Ramos (cell line): ENCODE measurements around the gene FITM1.

Source experiments
- in situ Hi-C: fragments of 300-500 bp; cut with MboI; formaldehyde crosslinking; loops from one replicate; pipeline ENCODE4 v1.14.3; 2022; ENCODE audit warnings: low sequenced_read_pairs; ENCODE audit not compliant: unreplicated experiment

The FITM1 gene

DNA sequence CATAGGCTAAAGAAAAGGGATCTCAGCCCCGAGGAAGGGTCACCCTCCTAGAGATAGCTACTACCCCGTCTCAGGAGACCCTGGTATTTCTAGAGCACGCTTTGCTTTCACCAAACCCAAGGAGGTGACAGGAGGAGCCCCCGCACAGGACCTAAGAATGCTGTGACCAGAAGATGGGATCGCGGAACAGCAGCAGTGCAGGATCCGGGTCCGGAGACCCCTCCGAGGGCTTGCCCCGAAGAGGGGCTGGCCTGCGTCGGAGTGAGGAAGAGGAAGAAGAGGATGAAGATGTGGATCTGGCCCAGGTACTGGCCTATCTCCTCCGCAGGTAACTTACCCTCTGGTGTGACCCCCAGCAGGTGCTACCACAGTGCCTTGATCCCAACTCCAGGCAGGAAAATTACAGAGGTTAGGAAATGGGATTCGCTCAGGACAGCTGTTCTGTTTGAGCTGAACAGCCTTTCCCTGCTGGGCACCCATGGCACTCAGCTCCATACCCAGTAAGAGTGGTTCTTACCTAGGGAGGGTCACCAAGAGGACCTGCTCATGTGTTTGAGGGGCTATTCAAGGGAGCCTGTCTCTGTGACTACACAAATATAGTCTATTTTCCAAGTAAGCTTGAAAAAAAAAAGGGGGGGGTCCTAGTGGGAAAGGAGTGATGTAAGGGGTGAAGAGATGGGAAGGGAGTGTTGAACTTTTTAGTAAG, 14.9 kb upstream of the FITM1 start:
- in situ Hi-C loops, result no loop called here

DNA sequence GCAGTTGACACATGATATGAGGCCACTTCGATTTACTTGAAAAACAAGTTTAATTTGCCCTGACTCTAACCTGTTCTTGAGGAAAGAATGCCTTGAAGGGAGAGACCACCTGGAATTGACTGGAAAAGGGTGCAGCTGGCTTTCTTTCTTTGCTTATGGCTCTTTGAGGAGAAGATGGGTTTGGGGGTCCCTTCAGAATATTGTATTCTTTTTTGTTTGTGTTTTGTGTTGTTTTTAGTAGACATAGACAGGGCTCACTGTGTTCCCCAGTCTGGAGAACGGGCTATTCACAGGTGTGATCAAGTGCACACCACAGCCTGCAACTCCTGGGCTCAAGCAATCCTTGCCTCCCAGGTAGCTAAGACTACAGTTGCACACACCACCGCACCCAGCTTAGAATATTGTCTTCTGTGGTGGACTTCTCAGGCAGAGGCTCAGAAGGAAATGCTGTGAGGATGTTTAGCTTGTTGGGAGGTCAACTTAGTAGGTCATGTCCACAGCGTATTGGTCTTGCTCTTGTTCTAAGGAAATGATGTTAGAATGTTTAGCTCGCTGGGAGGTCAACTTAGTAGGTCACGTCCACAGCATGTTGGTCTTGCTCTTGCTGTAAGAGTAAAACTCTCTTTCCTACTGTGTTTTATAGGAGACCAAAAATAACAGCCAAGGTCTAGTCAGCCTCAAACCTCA, 14.2 kb upstream of the FITM1 start:
- in situ Hi-C loops, result no loop called here

DNA sequence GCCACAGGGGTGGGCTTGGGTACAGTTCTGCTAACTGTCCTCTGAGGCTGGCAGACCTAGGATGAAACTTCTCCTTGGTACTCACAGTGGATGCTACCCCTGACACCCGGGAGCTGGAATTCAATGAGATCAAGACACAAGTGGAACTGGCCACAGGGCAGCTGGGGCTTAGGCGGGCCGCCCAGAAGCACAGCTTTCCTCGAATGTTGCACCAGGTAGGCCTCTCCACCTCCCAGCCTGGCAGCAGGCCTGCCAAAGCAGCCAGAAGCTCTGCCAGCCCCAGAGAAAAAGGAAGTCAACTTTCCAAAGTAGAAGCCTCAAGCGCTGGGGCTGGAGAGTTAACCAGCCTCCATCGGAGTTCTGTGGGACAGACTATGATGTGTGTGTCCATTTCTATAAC, 13.3 kb upstream of the FITM1 start:
- in situ Hi-C loops, result no loop called here

GRCh38 chr14:24119691-24120090, 10.8 kb upstream of the FITM1 start:
- in situ Hi-C loops, result no loop called here

DNA sequence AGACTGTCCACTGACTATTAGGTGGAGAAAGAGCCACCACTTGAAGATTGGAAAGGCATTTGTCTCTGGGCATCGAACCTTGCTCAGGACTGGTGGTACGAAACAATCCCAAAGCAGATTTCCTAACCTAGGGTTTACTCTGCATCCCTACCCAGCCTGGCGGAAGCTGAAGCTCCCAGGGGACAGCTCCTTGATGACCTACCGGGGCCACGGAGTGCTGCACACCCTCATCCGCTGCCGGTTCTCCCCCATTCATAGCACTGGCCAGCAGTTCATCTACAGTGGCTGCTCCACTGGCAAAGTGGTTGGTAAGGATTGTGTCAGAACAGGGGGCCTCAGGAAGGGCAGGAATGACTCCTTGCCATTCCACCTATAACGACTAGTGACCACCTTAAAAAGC, 9.2 kb upstream of the FITM1 start:
- in situ Hi-C loops, result no loop called here

- in situ Hi-C loops, result no loop called here
Measured at GRCh38 chr14:24122416-24122815, 8.0 kb upstream of the FITM1 start.

GRCh38 chr14:24122898-24123297, 7.6 kb upstream of the FITM1 start:
- in situ Hi-C loops, result no loop called here

- in situ Hi-C loops, result no loop called here
Measured at GRCh38 chr14:24123424-24124417, 6.7 kb upstream of the FITM1 start.

DNA sequence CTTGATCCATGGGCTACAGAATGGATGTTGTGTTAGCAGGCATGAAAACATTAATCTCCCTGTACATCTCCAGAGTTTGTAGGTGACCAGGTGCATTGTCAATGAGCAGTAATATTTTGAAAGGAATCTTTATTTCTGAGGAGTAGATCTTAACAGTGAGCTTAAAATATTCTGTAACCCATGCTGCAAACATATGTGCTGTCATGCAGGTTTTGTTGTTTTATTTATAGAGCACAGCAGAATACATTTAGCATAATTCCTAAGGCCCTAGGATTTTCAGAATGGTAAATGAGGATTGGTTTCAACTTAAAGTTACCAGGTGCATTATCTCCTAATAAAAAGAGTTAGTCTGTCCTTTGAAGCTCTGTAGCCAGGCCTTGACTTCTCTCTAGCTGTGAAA, 3.5 kb upstream of the FITM1 start:
- in situ Hi-C loops, result no loop called here

GRCh38 chr14:24127673-24128072, 2.8 kb upstream of the FITM1 start:
- in situ Hi-C loops, result no loop called here

GRCh38 chr14:24129410-24129998, 955 bp upstream of the FITM1 start:
- in situ Hi-C loops, result no loop called here

- in situ Hi-C loops, result no loop called here
Measured at GRCh38 chr14:24130717-24131548, 474 bp downstream of the FITM1 start.

GRCh38 chr14:24131549-24131966, 1.1 kb downstream of the FITM1 start:
- in situ Hi-C loops, result no loop called here

- in situ Hi-C loops, result no loop called here
Measured at GRCh38 chr14:24132061-24132685, 1.7 kb downstream of the FITM1 start.

DNA sequence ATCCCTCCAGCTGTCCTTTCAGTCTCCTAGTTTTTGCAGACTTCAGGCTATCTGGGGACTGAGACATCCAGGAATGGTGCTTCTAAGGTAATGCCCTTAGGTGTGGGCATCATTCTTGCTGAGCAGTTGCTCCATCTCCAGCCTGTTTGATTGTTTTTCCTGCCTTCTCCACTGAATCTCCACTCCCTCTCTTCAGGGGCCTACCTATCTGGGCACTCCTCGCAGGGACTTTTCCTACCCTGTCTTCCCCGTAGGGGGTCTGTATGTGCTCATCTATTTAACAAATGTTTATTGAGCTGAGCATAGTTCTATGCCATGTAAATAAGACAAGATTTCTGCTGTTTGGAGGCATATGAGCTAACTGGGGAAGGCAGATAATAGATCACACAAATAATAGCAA, 2.5 kb downstream of the FITM1 start:
- in situ Hi-C loops, result no loop called here

- in situ Hi-C loops, result no loop called here
Measured at GRCh38 chr14:24133735-24134134, 3.3 kb downstream of the FITM1 start.

- in situ Hi-C loops, result no loop called here
Measured at GRCh38 chr14:24135584-24135833, 5.0 kb downstream of the FITM1 start.

- in situ Hi-C loops, result no loop called here
Measured at GRCh38 chr14:24135834-24136683, 5.6 kb downstream of the FITM1 start, which contains the start of gene PSME1. PSME1 (plus strand) TSS chr14:24136194; CDS start chr14:24136263, 69 bp downstream.
